ENCODE results near the gene NINL. TPM values are rescaled to one million over a fixed set of nuclear protein-coding genes. Genes with fewer than 3 reads are reported as not detected.
"Not testable (repeated sequence)": the region's sequence is repeated elsewhere in the genome, so short reads cannot be mapped to it uniquely, and the experiment has no call there.

Gene NINL
- total RNA-seq, 4 donors from 2014 or later = 0.24 to 6.1 (median 0.88) TPM

GRCh38 chr20:25601659-25602058, 16.3 kb upstream of the NINL start:
- Histone ChIP-seq H3K4me1 (peaks cover 0 to 3% of the 10 kb centered on the region in 2 donors), H3K9me3 (no peaks in the 10 kb centered on the region), H3K4me3 (no peak overlapping the region), H3K27ac (no peak overlapping the region), H3K27me3 (no peaks in the 10 kb centered on the region), H3K36me3 (no peaks in the 10 kb centered on the region)
- ATAC-seq (no peak), DNase-seq (no peak)
- intact Hi-C loops (cut with DNase I; ENCODE audit: low total_unique reads) (no loop called here), in situ Hi-C loops (cut with MboI; ENCODE audit: low sequenced_read_pairs in 4 of 4) (loop anchor here in 2 of 4 donors (25.0 kb wide), 1 partner anchor 261 kb away; no protein-coding TSS in a partner anchor)
- TF ChIP-seq CTCF (IDR thresholded peaks at IDR 0.05 in 4 of 5, conservative IDR thresholded peaks at IDR 0.05 in 1 of 5) = no peak
- no peak for TF ChIP-seq POLR2A (IDR thresholded peaks at IDR 0.05)

GRCh38 chr20:25600632-25601031, 15.3 kb upstream of the NINL start:
- H3K36me3 ChIP-seq = no peaks in the 10 kb centered on the region
- ATAC-seq (no peak), DNase-seq (no peak)
- peaks cover 0 to 3% of the 10 kb centered on the region in 2 donors for H3K4me1 ChIP-seq
- in situ Hi-C loops (cut with MboI; ENCODE audit: low sequenced_read_pairs in 4 of 4) (loop anchor here in 2 of 4 donors (25.0 kb wide), 1 partner anchor 262 kb away; no protein-coding TSS in a partner anchor), intact Hi-C loops (cut with DNase I; ENCODE audit: low total_unique reads) (no loop called here)
- H3K9me3 ChIP-seq = no peaks in the 10 kb centered on the region
- no peaks in the 10 kb centered on the region for H3K27me3 ChIP-seq
- TF ChIP-seq POLR2A (IDR thresholded peaks at IDR 0.05) (no peak), CTCF (IDR thresholded peaks at IDR 0.05 in 4 of 5, conservative IDR thresholded peaks at IDR 0.05 in 1 of 5) (no peak)
- H3K27ac ChIP-seq = no peak overlapping the region
- no peak overlapping the region for H3K4me3 ChIP-seq

- in situ Hi-C loops (cut with MboI; ENCODE audit: low sequenced_read_pairs in 4 of 4) = no loop called here
- no peaks in the 10 kb centered on the region for H3K9me3 ChIP-seq
- no peaks in the 10 kb centered on the region for H3K27me3 ChIP-seq
- H3K27ac ChIP-seq = no peak overlapping the region
- DNase-seq (no peak), ATAC-seq (no peak)
- no peak overlapping the region for H3K4me3 ChIP-seq
- H3K4me1 ChIP-seq = no peaks in the 10 kb centered on the region
- H3K36me3 ChIP-seq = no peaks in the 10 kb centered on the region
- TF ChIP-seq POLR2A (IDR thresholded peaks at IDR 0.05) (no peak), CTCF (IDR thresholded peaks at IDR 0.05 in 4 of 5, conservative IDR thresholded peaks at IDR 0.05 in 1 of 5) (no peak)
- intact Hi-C loops (cut with DNase I; ENCODE audit: low total_unique reads) = no loop called here
Measured at GRCh38 chr20:25592135-25592852, 7.0 kb upstream of the NINL start.

GRCh38 chr20:25590778-25591177, 5.4 kb upstream of the NINL start:
- DNase-seq; H3K27me3 ChIP-seq; H3K4me1 ChIP-seq; intact Hi-C loops (cut with DNase I; ENCODE audit: low total_unique reads); H3K27ac ChIP-seq; H3K9me3 ChIP-seq; H3K4me3 ChIP-seq; ATAC-seq; in situ Hi-C loops (cut with MboI; ENCODE audit: low sequenced_read_pairs in 4 of 4); H3K36me3 ChIP-seq: not testable (repeated sequence)

GRCh38 chr20:25588491-25588890, 3.2 kb upstream of the NINL start:
- intact Hi-C loops (cut with DNase I; ENCODE audit: low total_unique reads) (no loop called here), in situ Hi-C loops (cut with MboI; ENCODE audit: low sequenced_read_pairs in 4 of 4) (no loop called here)
- Histone ChIP-seq H3K9me3 (no peaks in the 10 kb centered on the region), H3K27me3 (peaks cover 12 to 24% (median 15%) of the 10 kb centered on the region in 3 donors), H3K36me3 (no peaks in the 10 kb centered on the region), H3K27ac (no peak overlapping the region), H3K4me1 (no peaks in the 10 kb centered on the region), H3K4me3 (no peak overlapping the region)
- no peak for DNase-seq
- no peak for TF ChIP-seq CTCF (IDR thresholded peaks at IDR 0.05 in 4 of 5, conservative IDR thresholded peaks at IDR 0.05 in 1 of 5)
- TF ChIP-seq POLR2A (IDR thresholded peaks at IDR 0.05) = no peak
- no peak for ATAC-seq

Data from gastrocnemius medialis (tissue), 4 donors.